Aortic smooth muscle cell (primary cell): ENCODE measurements around the gene GINS3. TPM values are rescaled to one million over a fixed set of nuclear protein-coding genes. Genes with fewer than 3 reads are reported as not detected.

Experiments
- total RNA-seq: library from RNA; depleted of rRNA; stranded (reverse); fragments of >200 nt; gene quantifications from 2 replicates; pipeline ENCODE4 v1.2.3, GENCODE V29; 2014

The GINS3 gene
- total RNA-seq: 2.8 and 4.4 TPM in 2 replicates

GRCh38 chr16:58392215-58393137 is at the start of gene GINS3:
Gene GINS3 (plus strand): TSS chr16:58392471. CDS start chr16:58392602, 131 bp downstream.

Other genes with a start within 250 kb of the GINS3 start
- gene CSNK2A2, start 194.4 kb upstream of the GINS3 start, total RNA-seq: 15.6 and 25.3 TPM in 2 replicates
- not detected in 2 replicates for gene PRSS54, start 97.4 kb upstream of the GINS3 start, total RNA-seq
- 14.5 and 28.4 TPM in 2 replicates for gene NDRG4, start 107.7 kb downstream of the GINS3 start, total RNA-seq
- gene SETD6, start 123.0 kb downstream of the GINS3 start, total RNA-seq: 8.2 and 16.4 TPM in 2 replicates
- 111 and 114 TPM in 2 replicates for gene CNOT1, start 237.4 kb downstream of the GINS3 start, total RNA-seq